Prostate gland (tissue), 2 donors: ENCODE results near the gene BEAN1. TPM values are rescaled to one million over a fixed set of nuclear protein-coding genes. Genes with fewer than 3 reads are reported as not detected.

ENCODE experiments used
- DNase-seq: peaks from one replicate; pipeline ENCODE4 v3.0.0-alpha.2; 2019; ENCODE audit warnings: low spot score
- H3K27ac ChIP-seq, 2 donors: fragments of 200-600 bp; sonication (generic); 2 replicates each; pipeline ENCODE4 v1.5.1; 2017 to 2019
- H3K27me3 ChIP-seq: fragments of 200-600 bp; sonication (generic); replicated peaks from 2 replicates; pipeline ENCODE4 v1.5.1; 2019; ENCODE audit not compliant: insufficient read depth
- H3K36me3 ChIP-seq, 2 donors: fragments of 200-600 bp; sonication (generic); 1 replicate in 1 of 2; 2 replicates in 1 of 2; pipeline versions ENCODE4 v1.5.1 to v1.8.1; 2017 to 2019
- H3K4me1 ChIP-seq: fragments of 200-600 bp; sonication (generic); replicated peaks from 2 replicates; pipeline ENCODE4 v1.5.1; 2019
- H3K4me3 ChIP-seq, 2 donors: fragments of 200-600 bp; sonication (generic); 2 replicates each; pipeline ENCODE4 v1.5.1; 2017 to 2019
- H3K9me3 ChIP-seq: fragments of 200-600 bp; sonication (generic); 2 replicates; pipeline ENCODE4 v1.5.1; 2017
- CTCF ChIP-seq, 4 experiments: fragments of 200-600 bp in 2 of 4; fragments of 450-650 bp in 2 of 4; sonication (generic) in 2 of 4; IDR thresholded peaks; 1 replicate in 3 of 4; 2 replicates in 1 of 4; pipeline ENCODE4 v1.5.1; 2016 to 2019; ENCODE audit warnings: antibody characterized with exemption in 4 of 4, mild to moderate bottlenecking in 2 of 4, moderate library complexity in 2 of 4
- POLR2A ChIP-seq: fragments of 450-650 bp; IDR thresholded peaks from one replicate; pipeline ENCODE4 v1.6.1; 2016; ENCODE audit warnings: antibody characterized with exemption, mild to moderate bottlenecking
- POLR2AphosphoS5 ChIP-seq: sonication (generic); formaldehyde crosslinking; IDR thresholded peaks from one replicate; pipeline ENCODE4 v1.6.1; 2017; ENCODE audit warnings: antibody characterized with exemption
- WGBS: methylation state at CpG from one replicate; pipeline ENCODE4 v1.1.5; 2018; 5-methylcytosine and 5-hydroxymethylcytosine counted together
- intact Hi-C: fragments of 100-400 bp; cut with DNase I; formaldehyde crosslinking; loops from one replicate; pipeline ENCODE4 v1.14.2; 2022
- total RNA-seq, 2 donors: library from RNA; depleted of rRNA; stranded (reverse); fragments of >200 nt; gene quantifications; one replicate each; pipeline ENCODE4 v1.1.0, GENCODE V29; 2016

The BEAN1 gene
- total RNA-seq, 2 donors from 2014 or later: 0.14 to 0.51 TPM

GRCh38 chr16:66397736-66398433 lies 29.2 kb upstream of the BEAN1 start:
- WGBS: 92% methylated on average over 5 of the region's 5 CpGs
- no peak for DNase-seq
- no peaks in the 10 kb centered on the region for H3K9me3 ChIP-seq
- H3K36me3 ChIP-seq: no peaks in the 10 kb centered on the region
- no peaks in the 10 kb centered on the region for H3K4me1 ChIP-seq
- no peak overlapping the region for H3K27ac ChIP-seq
- H3K27me3 ChIP-seq: no peaks in the 10 kb centered on the region
- intact Hi-C loops: no loop called here
- TF ChIP-seq POLR2AphosphoS5 (no peak), CTCF (IDR thresholded peaks at IDR 0.05) (no peak), POLR2A (no peak)
- no peak overlapping the region for H3K4me3 ChIP-seq

- no peak for TF ChIP-seq POLR2A
- TF ChIP-seq POLR2AphosphoS5: no peak
- TF ChIP-seq CTCF (IDR thresholded peaks at IDR 0.05): no peak
- no peaks in the 10 kb centered on the region for H3K27me3 ChIP-seq
- no peak overlapping the region for H3K4me3 ChIP-seq
- no peak for DNase-seq
- intact Hi-C loops: no loop called here
- no peaks in the 10 kb centered on the region for H3K9me3 ChIP-seq
- H3K27ac ChIP-seq: no peak overlapping the region
- no peaks in the 10 kb centered on the region for H3K36me3 ChIP-seq
- WGBS: 96% methylated on average over 3 of the region's 3 CpGs
- no peaks in the 10 kb centered on the region for H3K4me1 ChIP-seq
Observed at GRCh38 chr16:66399031-66399430, 28.1 kb upstream of the BEAN1 start.

- H3K9me3 ChIP-seq: no peaks in the 10 kb centered on the region
- TF ChIP-seq CTCF (IDR thresholded peaks at IDR 0.05): no peak
- no peak for TF ChIP-seq POLR2AphosphoS5
- TF ChIP-seq POLR2A: no peak
- DNase-seq: no peak
- H3K27me3 ChIP-seq: no peaks in the 10 kb centered on the region
- no peak overlapping the region for H3K27ac ChIP-seq
- intact Hi-C loops: loop anchor here (10.0 kb wide), 1 partner anchor 465 kb away; no protein-coding TSS in a partner anchor
- no peaks in the 10 kb centered on the region for H3K4me1 ChIP-seq
- no peak overlapping the region for H3K4me3 ChIP-seq
- no peaks in the 10 kb centered on the region for H3K36me3 ChIP-seq
- 41% methylated on average over 3 of the region's 3 CpGs for WGBS
Observed at GRCh38 chr16:66399930-66400329, 27.2 kb upstream of the BEAN1 start.

GRCh38 chr16:66400503-66401380 lies 26.4 kb upstream of the BEAN1 start:
- no peak for TF ChIP-seq POLR2AphosphoS5
- no peak for TF ChIP-seq POLR2A
- no peak for TF ChIP-seq CTCF (IDR thresholded peaks at IDR 0.05)
- no peak overlapping the region for H3K27ac ChIP-seq
- H3K9me3 ChIP-seq: no peaks in the 10 kb centered on the region
- H3K27me3 ChIP-seq: no peaks in the 10 kb centered on the region
- no peak for DNase-seq
- WGBS: 90% methylated on average over 20 of the region's 20 CpGs
- no peak overlapping the region for H3K4me3 ChIP-seq
- no peaks in the 10 kb centered on the region for H3K4me1 ChIP-seq
- intact Hi-C loops: loop anchor here (10.0 kb wide), 1 partner anchor 464 kb away; no protein-coding TSS in a partner anchor
- H3K36me3 ChIP-seq: no peaks in the 10 kb centered on the region
